HCT116 (cell line): ENCODE results near the gene INPP5D.
"Not testable (repeated sequence)": the region's sequence is repeated elsewhere in the genome, so short reads cannot be mapped to it uniquely, and the experiment has no call there.

Experiments
- CEBPB ChIP-seq: IDR thresholded peaks from 2 replicates; pipeline ENCODE4 v1.6.1; 2012; ENCODE audit warnings: low read depth
- ELF1 ChIP-seq: IDR thresholded peaks from 2 replicates; pipeline ENCODE4 v1.6.1; 2012; ENCODE audit warnings: low read depth, borderline replicate concordance
- MAX ChIP-seq: IDR thresholded peaks from 2 replicates; pipeline ENCODE4 v1.6.1; 2012
- POLR2A ChIP-seq: IDR thresholded peaks from 2 replicates; pipeline ENCODE4 v1.7.0; 2011; ENCODE audit warnings: borderline replicate concordance; ENCODE audit not compliant: insufficient read depth, insufficient read length; ENCODE audit errors: extremely low read depth
- POLR2AphosphoS5 ChIP-seq: IDR thresholded peaks from 2 replicates; pipeline ENCODE4 v1.6.1; 2011; ENCODE audit warnings: mild to moderate bottlenecking, low read depth, low read length, moderate library complexity
- SP1 ChIP-seq: IDR thresholded peaks from 2 replicates; pipeline ENCODE4 v1.6.1; 2012; ENCODE audit warnings: low read depth
- YY1 ChIP-seq: IDR thresholded peaks from 2 replicates; pipeline ENCODE4 v1.6.1; 2011; ENCODE audit warnings: low read length, low read depth, moderate library complexity, mild to moderate bottlenecking; ENCODE audit not compliant: insufficient replicate concordance; ENCODE audit errors: extremely low read depth
- ZFX ChIP-seq: fragments of 450-650 bp; IDR thresholded peaks from 2 replicates; pipeline ENCODE4 v1.6.1; 2017
- TF ChIP-seq, protein P1 (sequence below), 3 experiments: fragments of 200-600 bp in 1 of 3; sonication (generic) in 1 of 3; IDR thresholded peaks in 2 of 3; conservative IDR thresholded peaks in 1 of 3; 2 replicates each; pipeline ENCODE4 v1.5.1; 2012 to 2017; ENCODE audit warnings: low read depth in 2 of 3, low read length in 2 of 3, antibody characterized with exemption in 1 of 3, borderline replicate concordance in 1 of 3, control low read depth in 1 of 3, mild to moderate bottlenecking in 1 of 3, mixed read lengths in 1 of 3, mixed run types in 1 of 3, moderate library complexity in 1 of 3; ENCODE audit not compliant: insufficient read depth in 1 of 3

- TF ChIP-seq, protein P1, sequence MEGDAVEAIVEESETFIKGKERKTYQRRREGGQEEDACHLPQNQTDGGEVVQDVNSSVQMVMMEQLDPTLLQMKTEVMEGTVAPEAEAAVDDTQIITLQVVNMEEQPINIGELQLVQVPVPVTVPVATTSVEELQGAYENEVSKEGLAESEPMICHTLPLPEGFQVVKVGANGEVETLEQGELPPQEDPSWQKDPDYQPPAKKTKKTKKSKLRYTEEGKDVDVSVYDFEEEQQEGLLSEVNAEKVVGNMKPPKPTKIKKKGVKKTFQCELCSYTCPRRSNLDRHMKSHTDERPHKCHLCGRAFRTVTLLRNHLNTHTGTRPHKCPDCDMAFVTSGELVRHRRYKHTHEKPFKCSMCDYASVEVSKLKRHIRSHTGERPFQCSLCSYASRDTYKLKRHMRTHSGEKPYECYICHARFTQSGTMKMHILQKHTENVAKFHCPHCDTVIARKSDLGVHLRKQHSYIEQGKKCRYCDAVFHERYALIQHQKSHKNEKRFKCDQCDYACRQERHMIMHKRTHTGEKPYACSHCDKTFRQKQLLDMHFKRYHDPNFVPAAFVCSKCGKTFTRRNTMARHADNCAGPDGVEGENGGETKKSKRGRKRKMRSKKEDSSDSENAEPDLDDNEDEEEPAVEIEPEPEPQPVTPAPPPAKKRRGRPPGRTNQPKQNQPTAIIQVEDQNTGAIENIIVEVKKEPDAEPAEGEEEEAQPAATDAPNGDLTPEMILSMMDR (IDR thresholded peaks at IDR 0.05 in 2 of 3, conservative IDR thresholded peaks at IDR 0.05 in 1 of 3; ENCODE audit: borderline replicate concordance in 1 of 3, insufficient read depth in 1 of 3, low read depth in 2 of 3, low read length in 2 of 3): not testable (repeated sequence)
- not testable (repeated sequence) for TF ChIP-seq POLR2AphosphoS5, POLR2A, MAX, SP1, ZFX, YY1, ELF1, CEBPB
These were observed 63.4 kb downstream of the INPP5D start for GRCh38 chr2:233123576-233123975.
